Esophagus squamous epithelium (tissue), 4 donors: ENCODE measurements around the gene POLR3GL.

Experiments used
- POLR2A ChIP-seq, 4 donors: fragments of 450-650 bp; IDR thresholded peaks; one replicate each; pipeline ENCODE4 v1.6.1; 2017; ENCODE audit warnings: antibody characterized with exemption in 4 of 4, mild to moderate bottlenecking in 4 of 4, moderate library complexity in 3 of 4
- TF ChIP-seq, protein P1 (sequence below), 6 experiments: fragments of 450-650 bp in 4 of 6; fragments of 200-600 bp in 2 of 6; sonication (generic) in 2 of 6; IDR thresholded peaks; one replicate each; pipeline ENCODE4 v1.5.1; 2016 to 2019; ENCODE audit warnings: antibody characterized with exemption in 6 of 6, mild to moderate bottlenecking in 4 of 6, moderate library complexity in 4 of 6

DNA sequence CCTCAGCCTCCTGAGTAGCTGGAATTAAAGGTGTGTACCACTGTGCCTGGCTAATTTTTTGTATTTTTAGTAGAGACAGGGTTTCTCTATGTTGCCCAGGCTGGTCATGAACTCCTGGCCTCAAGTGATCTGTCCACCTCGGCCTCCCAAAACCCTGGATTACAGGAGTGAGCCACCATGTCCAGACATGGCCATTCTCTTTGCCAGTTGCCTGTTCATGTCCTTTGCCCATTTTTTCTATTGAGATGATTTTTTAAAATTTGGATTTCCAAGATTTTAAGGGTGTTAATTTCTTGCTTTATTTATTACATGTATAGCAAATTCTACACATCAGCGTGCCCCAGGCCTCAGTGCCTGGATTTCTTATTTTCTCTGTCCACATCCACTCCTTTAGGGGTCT lies 2.8 kb downstream of the POLR3GL start:
- TF ChIP-seq, protein P1, sequence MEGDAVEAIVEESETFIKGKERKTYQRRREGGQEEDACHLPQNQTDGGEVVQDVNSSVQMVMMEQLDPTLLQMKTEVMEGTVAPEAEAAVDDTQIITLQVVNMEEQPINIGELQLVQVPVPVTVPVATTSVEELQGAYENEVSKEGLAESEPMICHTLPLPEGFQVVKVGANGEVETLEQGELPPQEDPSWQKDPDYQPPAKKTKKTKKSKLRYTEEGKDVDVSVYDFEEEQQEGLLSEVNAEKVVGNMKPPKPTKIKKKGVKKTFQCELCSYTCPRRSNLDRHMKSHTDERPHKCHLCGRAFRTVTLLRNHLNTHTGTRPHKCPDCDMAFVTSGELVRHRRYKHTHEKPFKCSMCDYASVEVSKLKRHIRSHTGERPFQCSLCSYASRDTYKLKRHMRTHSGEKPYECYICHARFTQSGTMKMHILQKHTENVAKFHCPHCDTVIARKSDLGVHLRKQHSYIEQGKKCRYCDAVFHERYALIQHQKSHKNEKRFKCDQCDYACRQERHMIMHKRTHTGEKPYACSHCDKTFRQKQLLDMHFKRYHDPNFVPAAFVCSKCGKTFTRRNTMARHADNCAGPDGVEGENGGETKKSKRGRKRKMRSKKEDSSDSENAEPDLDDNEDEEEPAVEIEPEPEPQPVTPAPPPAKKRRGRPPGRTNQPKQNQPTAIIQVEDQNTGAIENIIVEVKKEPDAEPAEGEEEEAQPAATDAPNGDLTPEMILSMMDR (IDR thresholded peaks at IDR 0.05): no peak
- TF ChIP-seq POLR2A (IDR thresholded peaks at IDR 0.05): no peak
